ENCODE data around the gene CORIN.

GRCh38 chr4:47714269-47714668 lies 123.6 kb downstream of the CORIN start:
- TF ChIP-seq CTCF (IDR thresholded peaks at IDR 0.05; ENCODE audit: borderline replicate concordance, extremely low read depth, low read length, poor library complexity, severe bottlenecking) (no peak), EZH2 (IDR thresholded peaks at IDR 0.05; ENCODE audit: borderline replicate concordance, low read depth, low read length, severe bottlenecking) (no peak)

Data from DND-41 (cell line).